Parathyroid adenoma (tissue), 2 donors: Measurements from ENCODE around the gene LSM3.

ENCODE experiments used
- H2AFZ ChIP-seq: fragments of 300-600 bp; sonication (generic); one replicate; pipeline ENCODE4 v1.7.0; 2017; ENCODE audit warnings: antibody characterized with exemption, mild to moderate bottlenecking
- H3K27ac ChIP-seq: fragments of 300-600 bp; sonication (generic); one replicate; pipeline ENCODE4 v1.7.0; 2017
- H3K27me3 ChIP-seq: fragments of 300-600 bp; sonication (generic); one replicate; pipeline ENCODE4 v1.7.0; 2017; ENCODE audit warnings: low read length; ENCODE audit not compliant: control insufficient read depth, insufficient read depth
- H3K36me3 ChIP-seq: fragments of 300-600 bp; sonication (generic); one replicate; pipeline ENCODE4 v1.7.0; 2017; ENCODE audit warnings: low read length; ENCODE audit not compliant: control insufficient read depth, insufficient read depth
- H3K4me1 ChIP-seq: fragments of 300-600 bp; sonication (generic); one replicate; pipeline ENCODE4 v1.7.0; 2017; ENCODE audit warnings: control low read depth
- H3K4me2 ChIP-seq: fragments of 300-600 bp; sonication (generic); one replicate; pipeline ENCODE4 v1.7.0; 2017; ENCODE audit warnings: low read length
- H3K4me3 ChIP-seq: fragments of 300-600 bp; sonication (generic); one replicate; pipeline ENCODE4 v1.7.0; 2017; ENCODE audit warnings: low read depth, low read length
- H3K79me2 ChIP-seq: fragments of 300-600 bp; sonication (generic); one replicate; pipeline ENCODE4 v1.7.0; 2017; ENCODE audit warnings: control low read depth
- H3K9ac ChIP-seq: fragments of 300-600 bp; sonication (generic); one replicate; pipeline ENCODE4 v1.7.0; 2017; ENCODE audit warnings: mild to moderate bottlenecking
- H3K9me3 ChIP-seq: fragments of 300-600 bp; sonication (generic); one replicate; pipeline ENCODE4 v1.7.0; 2017; ENCODE audit warnings: low read length; ENCODE audit not compliant: control insufficient read depth
- TF ChIP-seq, protein P1 (sequence below): fragments of 300-600 bp; sonication (generic); IDR thresholded peaks from one replicate; pipeline ENCODE4 v1.7.0; 2017; ENCODE audit warnings: antibody characterized with exemption, mild to moderate bottlenecking
- donor health status: primary hyperparathyroidism.

The LSM3 gene

DNA sequence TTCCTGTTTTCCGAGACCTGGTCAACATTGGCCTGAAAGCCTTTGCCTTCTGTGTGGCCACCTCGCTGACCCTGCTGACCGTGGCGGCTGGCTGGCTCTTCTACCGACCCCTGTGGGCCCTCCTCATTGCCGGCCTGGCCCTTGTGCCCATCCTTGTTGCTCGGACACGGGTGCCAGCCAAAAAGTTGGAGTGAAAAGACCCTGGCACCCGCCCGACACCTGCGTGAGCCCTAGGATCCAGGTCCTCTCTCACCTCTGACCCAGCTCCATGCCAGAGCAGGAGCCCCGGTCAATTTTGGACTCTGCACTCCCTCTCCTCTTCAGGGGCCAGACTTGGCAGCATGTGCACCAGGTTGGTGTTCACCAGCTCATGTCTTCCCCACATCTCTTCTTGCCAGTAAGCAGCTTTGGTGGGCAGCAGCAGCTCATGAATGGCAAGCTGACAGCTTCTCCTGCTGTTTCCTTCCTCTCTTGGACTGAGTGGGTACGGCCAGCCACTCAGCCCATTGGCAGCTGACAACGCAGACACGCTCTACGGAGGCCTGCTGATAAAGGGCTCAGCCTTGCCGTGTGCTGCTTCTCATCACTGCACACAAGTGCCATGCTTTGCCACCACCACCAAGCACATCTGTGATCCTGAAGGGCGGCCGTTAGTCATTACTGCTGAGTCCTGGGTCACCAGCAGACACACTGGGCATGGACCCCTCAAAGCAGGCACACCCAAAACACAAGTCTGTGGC is 36.8 kb upstream of the LSM3 start:
- Histone ChIP-seq H3K27ac (no peak overlapping the region), H3K4me2 (no peak overlapping the region), H3K9me3 (no peaks in the 10 kb centered on the region), H3K4me1 (no peaks in the 10 kb centered on the region), H3K79me2 (no peaks in the 10 kb centered on the region), H3K27me3 (no peaks in the 10 kb centered on the region), H3K36me3 (no peaks in the 10 kb centered on the region), H3K4me3 (no peak overlapping the region), H3K9ac (no peak overlapping the region), H2AFZ (no peak overlapping the region)
- TF ChIP-seq, protein P1, sequence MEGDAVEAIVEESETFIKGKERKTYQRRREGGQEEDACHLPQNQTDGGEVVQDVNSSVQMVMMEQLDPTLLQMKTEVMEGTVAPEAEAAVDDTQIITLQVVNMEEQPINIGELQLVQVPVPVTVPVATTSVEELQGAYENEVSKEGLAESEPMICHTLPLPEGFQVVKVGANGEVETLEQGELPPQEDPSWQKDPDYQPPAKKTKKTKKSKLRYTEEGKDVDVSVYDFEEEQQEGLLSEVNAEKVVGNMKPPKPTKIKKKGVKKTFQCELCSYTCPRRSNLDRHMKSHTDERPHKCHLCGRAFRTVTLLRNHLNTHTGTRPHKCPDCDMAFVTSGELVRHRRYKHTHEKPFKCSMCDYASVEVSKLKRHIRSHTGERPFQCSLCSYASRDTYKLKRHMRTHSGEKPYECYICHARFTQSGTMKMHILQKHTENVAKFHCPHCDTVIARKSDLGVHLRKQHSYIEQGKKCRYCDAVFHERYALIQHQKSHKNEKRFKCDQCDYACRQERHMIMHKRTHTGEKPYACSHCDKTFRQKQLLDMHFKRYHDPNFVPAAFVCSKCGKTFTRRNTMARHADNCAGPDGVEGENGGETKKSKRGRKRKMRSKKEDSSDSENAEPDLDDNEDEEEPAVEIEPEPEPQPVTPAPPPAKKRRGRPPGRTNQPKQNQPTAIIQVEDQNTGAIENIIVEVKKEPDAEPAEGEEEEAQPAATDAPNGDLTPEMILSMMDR, result no peak

DNA sequence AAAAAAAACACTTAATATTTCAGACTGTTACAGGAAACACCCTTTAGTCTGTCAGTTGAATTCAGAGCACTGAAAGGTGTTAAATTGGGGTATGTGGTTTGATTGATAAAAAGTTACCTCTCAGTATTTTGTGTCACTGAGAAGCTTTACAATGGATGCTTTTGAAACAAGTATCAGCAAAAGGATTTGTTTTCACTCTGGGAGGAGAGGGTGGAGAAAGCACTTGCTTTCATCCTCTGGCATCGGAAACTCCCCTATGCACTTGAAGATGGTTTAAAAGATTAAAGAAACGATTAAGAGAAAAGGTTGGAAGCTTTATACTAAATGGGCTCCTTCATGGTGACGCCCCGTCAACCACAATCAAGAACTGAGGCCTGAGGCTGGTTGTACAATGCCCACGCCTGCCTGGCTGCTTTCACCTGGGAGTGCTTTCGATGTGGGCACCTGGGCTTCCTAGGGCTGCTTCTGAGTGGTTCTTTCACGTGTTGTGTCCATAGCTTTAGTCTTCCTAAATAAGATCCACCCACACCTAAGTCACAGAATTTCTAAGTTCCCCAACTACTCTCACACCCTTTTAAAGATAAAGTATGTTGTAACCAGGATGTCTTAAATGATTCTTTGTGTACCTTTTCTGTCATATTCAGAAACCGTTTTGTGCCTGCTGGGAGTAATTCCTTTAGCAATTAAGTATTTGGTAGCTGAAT is 35.9 kb upstream of the LSM3 start:
- Histone ChIP-seq H2AFZ (no peak overlapping the region), H3K4me2 (no peak overlapping the region), H3K4me3 (no peak overlapping the region), H3K27ac (no peak overlapping the region), H3K4me1 (no peaks in the 10 kb centered on the region), H3K79me2 (no peaks in the 10 kb centered on the region), H3K9me3 (no peaks in the 10 kb centered on the region), H3K9ac (no peak overlapping the region), H3K27me3 (no peaks in the 10 kb centered on the region), H3K36me3 (no peaks in the 10 kb centered on the region)
- TF ChIP-seq, protein P1, result no peak

DNA sequence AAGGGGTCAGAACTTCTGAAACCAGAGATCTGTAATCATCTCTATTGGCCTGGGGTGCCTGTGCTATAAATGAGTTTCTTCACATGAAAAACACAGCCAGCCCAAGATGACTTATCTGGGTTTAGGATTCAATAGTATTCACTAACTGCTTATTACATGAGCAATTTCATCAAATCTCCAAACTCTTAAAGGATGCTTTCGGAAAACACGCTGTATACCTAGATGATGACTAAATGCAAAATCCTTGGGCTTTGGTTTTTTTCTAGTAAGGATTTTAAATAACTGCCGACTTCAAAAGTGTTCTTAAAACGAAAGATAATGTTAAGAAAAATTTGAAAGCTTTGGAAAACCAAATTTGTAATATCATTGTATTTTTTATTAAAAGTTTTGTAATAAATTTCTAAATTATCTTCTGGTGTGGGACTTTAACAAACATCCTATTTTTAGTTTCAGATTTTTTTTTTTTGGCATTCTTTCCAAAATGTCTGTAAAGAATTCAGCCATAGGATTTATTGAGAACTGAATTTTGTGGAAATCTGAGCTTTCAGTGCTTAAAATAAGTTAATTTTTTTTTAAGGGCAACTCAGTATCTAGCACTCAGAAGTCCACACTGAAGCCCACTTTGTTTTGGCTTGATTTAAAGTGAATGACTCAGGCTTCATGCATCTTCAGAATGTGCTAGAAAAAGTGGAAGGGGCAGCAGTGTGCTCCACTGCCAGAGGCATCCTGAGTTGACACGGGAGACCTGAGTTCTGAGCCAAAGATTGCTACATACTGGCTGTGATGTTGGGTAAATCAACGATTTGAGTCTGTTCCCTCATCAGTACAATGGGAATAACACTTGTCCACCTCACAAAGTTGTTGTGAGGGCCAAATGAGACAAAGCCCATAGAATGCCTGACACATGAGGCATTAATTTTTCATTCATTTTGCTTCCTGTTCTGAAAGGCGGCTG is 35.1 kb upstream of the LSM3 start:
- no peak overlapping the region for H3K9ac ChIP-seq
- H3K27me3 ChIP-seq, result no peaks in the 10 kb centered on the region
- H3K4me3 ChIP-seq, result no peak overlapping the region
- H3K4me2 ChIP-seq, result no peak overlapping the region
- TF ChIP-seq, protein P1, result no peak
- H2AFZ ChIP-seq, result no peak overlapping the region
- no peaks in the 10 kb centered on the region for H3K36me3 ChIP-seq
- H3K4me1 ChIP-seq, result no peaks in the 10 kb centered on the region
- H3K79me2 ChIP-seq, result no peaks in the 10 kb centered on the region
- no peaks in the 10 kb centered on the region for H3K9me3 ChIP-seq
- peak overlapping the region; percentile 65 for H3K27ac ChIP-seq

DNA sequence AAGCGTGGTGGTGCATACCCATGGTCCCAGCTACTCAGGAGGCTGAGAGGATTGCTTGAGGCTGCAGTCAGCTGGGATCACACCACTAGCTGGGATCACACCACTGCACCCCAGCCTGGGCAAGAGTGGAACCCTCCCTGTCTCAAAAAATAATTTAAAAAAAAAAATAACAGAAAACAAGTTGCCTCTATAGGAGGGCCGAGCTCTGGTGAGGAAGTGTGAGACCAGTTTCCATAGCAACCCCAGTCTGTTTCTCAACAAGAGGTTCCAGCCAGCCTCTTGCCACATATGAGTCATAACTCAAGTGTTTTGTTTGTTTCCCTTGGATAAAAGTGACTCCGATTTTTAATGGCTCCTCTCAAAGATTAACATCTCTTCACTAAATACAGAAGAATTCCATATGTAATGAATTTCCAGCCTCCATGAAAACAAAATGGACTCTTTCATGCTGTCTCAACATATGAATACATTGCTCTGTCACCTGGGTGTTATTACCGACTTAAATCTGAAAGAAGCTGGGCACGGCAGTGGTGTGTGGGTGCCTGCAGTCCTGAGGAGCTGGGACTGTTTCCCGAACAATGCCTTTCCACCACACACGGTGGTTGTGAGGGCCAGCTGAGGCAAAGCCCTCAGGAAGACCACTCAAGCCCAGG is 34.1 kb upstream of the LSM3 start:
- no peak overlapping the region for H3K9ac ChIP-seq
- H3K4me3 ChIP-seq, result peak overlapping the region; percentile 23
- H3K4me1 ChIP-seq, result no peaks in the 10 kb centered on the region
- no peaks in the 10 kb centered on the region for H3K9me3 ChIP-seq
- no peaks in the 10 kb centered on the region for H3K27me3 ChIP-seq
- no peaks in the 10 kb centered on the region for H3K36me3 ChIP-seq
- TF ChIP-seq, protein P1, result no peak
- peak overlapping the region; percentile 65 for H3K27ac ChIP-seq
- no peak overlapping the region for H2AFZ ChIP-seq
- H3K4me2 ChIP-seq, result peak overlapping the region; percentile 33
- no peaks in the 10 kb centered on the region for H3K79me2 ChIP-seq
